NT2/D1 (cell line): ENCODE data around the gene ARHGEF40.

Source experiments
- SUZ12 ChIP-seq: IDR thresholded peaks from 2 replicates; pipeline ENCODE4 v1.6.1; 2011; ENCODE audit not compliant: insufficient read length, insufficient read depth; ENCODE audit errors: extremely low read depth
- YY1 ChIP-seq: IDR thresholded peaks from 2 replicates; pipeline ENCODE4 v1.6.1; 2011; ENCODE audit not compliant: insufficient read length, insufficient read depth
- ZNF274 ChIP-seq: IDR thresholded peaks from 2 replicates; pipeline ENCODE4 v1.6.1; 2011; ENCODE audit warnings: mild to moderate bottlenecking, low read depth, low read length

DNA sequence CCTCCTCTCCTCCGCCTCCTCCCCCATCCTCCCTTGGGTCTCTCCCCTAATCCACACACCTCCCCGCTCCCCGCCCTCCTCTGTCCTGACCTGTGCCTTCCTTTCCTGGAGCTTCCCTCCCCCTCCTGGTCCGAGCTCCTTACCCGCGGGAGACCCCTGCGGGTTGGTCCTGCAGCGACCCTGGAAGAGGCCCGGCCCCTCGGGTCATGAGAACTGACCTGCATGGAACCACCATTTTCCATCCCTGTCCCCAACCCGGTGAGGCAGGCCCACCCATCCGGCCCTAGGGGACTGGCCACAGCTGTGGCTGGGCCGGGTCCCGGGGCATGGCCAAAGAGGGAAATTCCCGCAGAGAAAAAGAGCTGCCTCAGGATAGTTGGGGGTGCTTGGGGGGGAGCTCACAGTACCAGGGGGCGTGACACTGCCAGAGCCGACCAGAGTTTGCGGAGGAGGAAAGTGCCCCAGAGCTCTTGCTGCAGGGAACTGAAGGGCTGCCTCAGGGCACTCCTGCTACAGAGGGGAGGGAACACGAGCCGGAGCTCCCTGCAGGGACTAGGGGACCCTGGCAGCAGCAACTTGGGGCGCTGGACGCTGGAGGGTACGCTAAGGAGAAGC is 613 bp downstream of the ARHGEF40 start:
- TF ChIP-seq YY1 (no peak), ZNF274 (no peak), SUZ12 (no peak)
